ENCODE results near the gene MAN1C1. TPM values are rescaled to one million over a fixed set of nuclear protein-coding genes. Genes with fewer than 3 reads are reported as not detected.

Gene MAN1C1
- total RNA-seq, 4 donors from 2014 or later = 14.6 to 25.1 (median 17.5) TPM

GRCh38 chr1:25653558-25653957, 37.0 kb downstream of the MAN1C1 start:
- no peak for TF ChIP-seq CTCF (IDR thresholded peaks at IDR 0.05)
- Histone ChIP-seq H3K4me3 (no peak overlapping the region), H3K4me1 (peaks cover 0 to 51% (median 0%) of the 10 kb centered on the region in 4 donors), H3K9me3 (no peaks in the 10 kb centered on the region), H3K27me3 (no peaks in the 10 kb centered on the region), H3K27ac (no peak overlapping the region), H3K36me3 (no peaks in the 10 kb centered on the region)
- no peak for DNase-seq (ENCODE audit: low spot score in 2 of 2)
- WGBS, 2 donors = 57 to 68% methylated on average over 10 of the region's 10 CpGs

- WGBS, 2 donors = 94 to 98% methylated on average over 6 of the region's 6 CpGs
- DNase-seq (ENCODE audit: low spot score in 2 of 2) = no peak
- Histone ChIP-seq H3K27ac (no peak overlapping the region), H3K27me3 (no peaks in the 10 kb centered on the region), H3K9me3 (no peaks in the 10 kb centered on the region), H3K36me3 (no peaks in the 10 kb centered on the region), H3K4me3 (no peak overlapping the region), H3K4me1 (peaks cover 0 to 49% (median 0%) of the 10 kb centered on the region in 4 donors)
- TF ChIP-seq EP300 (IDR thresholded peaks at IDR 0.05) (no peak), POLR2A (IDR thresholded peaks at IDR 0.05) (no peak), CTCF (IDR thresholded peaks at IDR 0.05) (no peak)
Measured at GRCh38 chr1:25654109-25654660, 37.6 kb downstream of the MAN1C1 start.

GRCh38 chr1:25657121-25657882, 40.7 kb downstream of the MAN1C1 start:
- no peak for DNase-seq (ENCODE audit: low spot score in 2 of 2)
- TF ChIP-seq CTCF (IDR thresholded peaks at IDR 0.05) (no peak), POLR2A (IDR thresholded peaks at IDR 0.05) (no peak), EP300 (IDR thresholded peaks at IDR 0.05) (no peak)
- no peaks in the 10 kb centered on the region for H3K36me3 ChIP-seq

GRCh38 chr1:25657883-25658760, 41.5 kb downstream of the MAN1C1 start:
- Histone ChIP-seq H3K4me1 (peaks cover 0 to 29% (median 0%) of the 10 kb centered on the region in 4 donors), H3K9me3 (no peaks in the 10 kb centered on the region), H3K4me3 (no peak overlapping the region), H3K36me3 (no peaks in the 10 kb centered on the region), H3K27me3 (no peaks in the 10 kb centered on the region), H3K27ac (no peak overlapping the region)
- no peak for DNase-seq (ENCODE audit: low spot score in 2 of 2)
- TF ChIP-seq CTCF (IDR thresholded peaks at IDR 0.05) = no peak
- TF ChIP-seq EP300 (IDR thresholded peaks at IDR 0.05) = no peak
- no peak for TF ChIP-seq POLR2A (IDR thresholded peaks at IDR 0.05)
- WGBS, 2 donors = 89 to 92% methylated on average over 11 of the region's 11 CpGs

More at GRCh38 chr1:25657121-25657882, 40.7 kb downstream of the MAN1C1 start:
- 49 to 68% methylated on average over 6 of the region's 6 CpGs for WGBS, 2 donors
- H3K9me3 ChIP-seq = no peaks in the 10 kb centered on the region
- peaks cover 0 to 33% (median 0%) of the 10 kb centered on the region in 4 donors for H3K4me1 ChIP-seq
- no peak overlapping the region for H3K4me3 ChIP-seq
- H3K27me3 ChIP-seq = no peaks in the 10 kb centered on the region
- H3K27ac ChIP-seq = no peak overlapping the region
